HUES48 (cell line): ENCODE results near the gene FZD1.
"Not testable (repeated sequence)": the region's sequence is repeated elsewhere in the genome, so short reads cannot be mapped to it uniquely, and the experiment has no call there.

Experiments used
- H3K27ac ChIP-seq: one replicate; pipeline ENCODE4 v1.7.0; 2013; ENCODE audit warnings: low read depth, low read length, inconsistent platforms
- H3K27me3 ChIP-seq: 2 replicates; pipeline ENCODE4 v1.6.1; 2013; ENCODE audit warnings: mild to moderate bottlenecking, low read length; ENCODE audit not compliant: control insufficient read depth, insufficient read depth
- H3K36me3 ChIP-seq: 2 replicates; pipeline ENCODE4 v1.6.1; 2013; ENCODE audit warnings: low read length; ENCODE audit not compliant: control insufficient read depth, insufficient read depth
- H3K4me1 ChIP-seq: 2 replicates; pipeline ENCODE4 v1.6.1; 2013; ENCODE audit warnings: mild to moderate bottlenecking, low read length; ENCODE audit not compliant: control insufficient read depth, insufficient read depth
- H3K4me3 ChIP-seq: 2 replicates; pipeline ENCODE4 v1.5.1; 2013; ENCODE audit warnings: mild to moderate bottlenecking, low read depth, low read length
- H3K9ac ChIP-seq: 2 replicates; pipeline ENCODE4 v1.6.1; 2013; ENCODE audit warnings: mild to moderate bottlenecking, low read depth, low read length, moderate library complexity
- H3K9me3 ChIP-seq: 2 replicates; pipeline ENCODE4 v1.6.1; 2013; ENCODE audit warnings: low read length; ENCODE audit not compliant: control insufficient read depth, insufficient read depth

Gene FZD1

GRCh38 chr7:91299952-91300775, 35.9 kb downstream of the FZD1 start:
- H3K4me3 ChIP-seq: no peak overlapping the region
- H3K9me3 ChIP-seq: no peaks in the 10 kb centered on the region
- H3K9ac ChIP-seq: no peak overlapping the region
- no peak overlapping the region for H3K27ac ChIP-seq
- no peaks in the 10 kb centered on the region for H3K36me3 ChIP-seq
- H3K4me1 ChIP-seq: peaks cover 6% of the 10 kb centered on the region; the same call in 1 of the 2 replicates
- H3K27me3 ChIP-seq: no peaks in the 10 kb centered on the region

- H3K36me3 ChIP-seq: no peaks in the 10 kb centered on the region
- no peak overlapping the region for H3K4me3 ChIP-seq
- H3K27ac ChIP-seq: no peak overlapping the region
- H3K9me3 ChIP-seq: no peaks in the 10 kb centered on the region
- H3K27me3 ChIP-seq: no peaks in the 10 kb centered on the region
- no peak overlapping the region for H3K9ac ChIP-seq
- peaks cover 6% of the 10 kb centered on the region; the same call in 1 of the 2 replicates for H3K4me1 ChIP-seq
Observed at GRCh38 chr7:91302794-91303193, 38.6 kb downstream of the FZD1 start.

- no peak overlapping the region for H3K27ac ChIP-seq
- H3K27me3 ChIP-seq: no peaks in the 10 kb centered on the region
- H3K36me3 ChIP-seq: no peaks in the 10 kb centered on the region
- no peaks in the 10 kb centered on the region for H3K9me3 ChIP-seq
- no peak overlapping the region for H3K4me3 ChIP-seq
- H3K9ac ChIP-seq: no peak overlapping the region
- H3K4me1 ChIP-seq: peaks cover 6% of the 10 kb centered on the region; the same call in 1 of the 2 replicates
Observed at GRCh38 chr7:91306266-91306665, 42.0 kb downstream of the FZD1 start.

GRCh38 chr7:91307467-91307866, 43.2 kb downstream of the FZD1 start:
- H3K27me3 ChIP-seq: no peaks in the 10 kb centered on the region
- no peak overlapping the region for H3K4me3 ChIP-seq
- no peak overlapping the region for H3K27ac ChIP-seq
- H3K9me3 ChIP-seq: no peaks in the 10 kb centered on the region
- H3K9ac ChIP-seq: no peak overlapping the region
- peaks cover 5% of the 10 kb centered on the region; the same call in 1 of the 2 replicates for H3K4me1 ChIP-seq
- no peaks in the 10 kb centered on the region for H3K36me3 ChIP-seq

GRCh38 chr7:91308191-91308590, 44.0 kb downstream of the FZD1 start:
- H3K27me3 ChIP-seq, H3K9me3 ChIP-seq, H3K27ac ChIP-seq, H3K9ac ChIP-seq, H3K36me3 ChIP-seq, H3K4me1 ChIP-seq, H3K4me3 ChIP-seq: not testable (repeated sequence)

- no peaks in the 10 kb centered on the region for H3K4me1 ChIP-seq
- no peak overlapping the region for H3K9ac ChIP-seq
- no peaks in the 10 kb centered on the region for H3K27me3 ChIP-seq
- no peak overlapping the region for H3K4me3 ChIP-seq
- H3K27ac ChIP-seq: no peak overlapping the region
- no peaks in the 10 kb centered on the region for H3K36me3 ChIP-seq
- H3K9me3 ChIP-seq: no peaks in the 10 kb centered on the region
Observed at GRCh38 chr7:91310830-91311460, 46.7 kb downstream of the FZD1 start.

- Histone ChIP-seq H3K4me1 (no peaks in the 10 kb centered on the region), H3K4me3 (no peak overlapping the region), H3K27me3 (no peaks in the 10 kb centered on the region), H3K27ac (no peak overlapping the region), H3K9me3 (no peaks in the 10 kb centered on the region), H3K36me3 (no peaks in the 10 kb centered on the region), H3K9ac (no peak overlapping the region)
Observed at GRCh38 chr7:91311839-91312238, 47.6 kb downstream of the FZD1 start.

GRCh38 chr7:91313113-91313512, 48.9 kb downstream of the FZD1 start:
- H3K4me1 ChIP-seq: no peaks in the 10 kb centered on the region
- no peaks in the 10 kb centered on the region for H3K27me3 ChIP-seq
- H3K36me3 ChIP-seq: no peaks in the 10 kb centered on the region
- no peak overlapping the region for H3K9ac ChIP-seq
- no peaks in the 10 kb centered on the region for H3K9me3 ChIP-seq
- H3K27ac ChIP-seq: no peak overlapping the region
- H3K4me3 ChIP-seq: no peak overlapping the region

GRCh38 chr7:91314591-91315323, 50.5 kb downstream of the FZD1 start:
- H3K9me3 ChIP-seq: no peaks in the 10 kb centered on the region
- H3K4me1 ChIP-seq: no peaks in the 10 kb centered on the region
- no peaks in the 10 kb centered on the region for H3K27me3 ChIP-seq
- H3K36me3 ChIP-seq: no peaks in the 10 kb centered on the region
- no peak overlapping the region for H3K27ac ChIP-seq
- H3K4me3 ChIP-seq: no peak overlapping the region
- H3K9ac ChIP-seq: no peak overlapping the region

GRCh38 chr7:91316426-91316825, 52.2 kb downstream of the FZD1 start:
- Histone ChIP-seq H3K27me3 (no peaks in the 10 kb centered on the region), H3K9ac (no peak overlapping the region)

GRCh38 chr7:91319351-91319750, 55.1 kb downstream of the FZD1 start:
- Histone ChIP-seq H3K9me3 (no peaks in the 10 kb centered on the region), H3K9ac (no peak overlapping the region), H3K4me3 (no peak overlapping the region), H3K4me1 (no peaks in the 10 kb centered on the region), H3K27ac (no peak overlapping the region), H3K27me3 (no peaks in the 10 kb centered on the region), H3K36me3 (no peaks in the 10 kb centered on the region)

More at GRCh38 chr7:91316426-91316825, 52.2 kb downstream of the FZD1 start:
- Histone ChIP-seq H3K4me1 (no peaks in the 10 kb centered on the region), H3K27ac (no peak overlapping the region), H3K4me3 (no peak overlapping the region), H3K36me3 (no peaks in the 10 kb centered on the region), H3K9me3 (no peaks in the 10 kb centered on the region)
